HepG2 (cell line): ENCODE measurements around the gene UTRN. TPM values are rescaled to one million over a fixed set of nuclear protein-coding genes. Genes with fewer than 3 reads are reported as not detected.

ENCODE experiments used
- FOXP1 ChIP-seq, 2 experiments: fragments of 450-650 bp in 1 of 2; IDR thresholded peaks; 2 replicates each; pipeline ENCODE4 v1.6.1; 2017 to 2018; ENCODE audit warnings: antibody characterized with exemption in 1 of 2
- SATB2 ChIP-seq: sonication (generic); formaldehyde crosslinking; IDR thresholded peaks from 2 replicates; pipeline ENCODE4 v1.5.0; 2020; ENCODE audit warnings: missing genetic modification reagents
- ZBTB49 ChIP-seq: sonication (generic); formaldehyde crosslinking; IDR thresholded peaks from 2 replicates; pipeline ENCODE4 v1.4.0; 2020; ENCODE audit warnings: missing genetic modification reagents, borderline replicate concordance
- ZBTB8A ChIP-seq: sonication (generic); formaldehyde crosslinking; IDR thresholded peaks from 2 replicates; pipeline ENCODE4 v1.4.0; 2020; ENCODE audit warnings: mild to moderate bottlenecking, low read depth, missing genetic modification reagents, borderline replicate concordance
- ZNF326 ChIP-seq: sonication (generic); formaldehyde crosslinking; IDR thresholded peaks from 2 replicates; pipeline ENCODE4 v1.4.0; 2020; ENCODE audit warnings: missing genetic modification reagents, borderline replicate concordance
- ZNF460 ChIP-seq: sonication (generic); formaldehyde crosslinking; IDR thresholded peaks from 2 replicates; pipeline ENCODE4 v1.5.1; 2020; ENCODE audit warnings: missing genetic modification reagents, mild to moderate bottlenecking, borderline replicate concordance
- ZNF569 ChIP-seq: sonication (generic); formaldehyde crosslinking; IDR thresholded peaks from 2 replicates; pipeline ENCODE4 v1.5.0; 2020; ENCODE audit warnings: mild to moderate bottlenecking, missing genetic modification reagents, moderate library complexity, borderline replicate concordance
- ZNF710 ChIP-seq: sonication (generic); formaldehyde crosslinking; IDR thresholded peaks from 2 replicates; pipeline ENCODE4 v1.5.0; 2020; ENCODE audit warnings: mild to moderate bottlenecking, missing genetic modification reagents, borderline replicate concordance
- polyA plus RNA-seq, 8 experiments: library from polyadenylated mRNA; depleted of rRNA in 3 of 8; stranded (reverse) in 7 of 8; unstranded in 1 of 8; fragments of >200 nt; fragmentation: Illumina TruSeq in 4 of 8; extraction: Trizol in 4 of 8; gene quantifications; 2 replicates each; pipeline versions ENCODE4 v1.2.1 to v1.2.3, GENCODE V29; 2011 to 2016; ENCODE audit warnings: low read depth in 4 of 8, missing spikeins in 1 of 8, mixed read lengths in 1 of 8; ENCODE audit not compliant: insufficient read depth in 1 of 8
- total RNA-seq, 5 experiments: library from RNA; depleted of rRNA; stranded (reverse); fragments of >200 nt; fragmentation: Illumina TruSeq; extraction: Trizol; gene quantifications; 2 replicates each; pipeline ENCODE4 v1.2.3, GENCODE V29; 2016; ENCODE audit warnings: low read depth in 1 of 5
- TF ChIP-seq, protein P1 (sequence below): sonication (generic); formaldehyde crosslinking; IDR thresholded peaks from 2 replicates; pipeline ENCODE4 v1.9.0; 2021; ENCODE audit warnings: mild to moderate bottlenecking, missing genetic modification reagents
- TF ChIP-seq, protein P2 (sequence below): sonication (generic); formaldehyde crosslinking; IDR thresholded peaks from 2 replicates; pipeline ENCODE4 v1.4.0; 2020; ENCODE audit warnings: missing genetic modification reagents, borderline replicate concordance
- TF ChIP-seq, protein P3 (sequence below): sonication (generic); formaldehyde crosslinking; conservative IDR thresholded peaks from 2 replicates; pipeline ENCODE4 v1.4.0; 2020; ENCODE audit warnings: missing genetic modification reagents

UTRN gene
- total and polyA plus RNA-seq, 2 of the 13 experiments (the other 11 are each of a cell fraction or from before 2014, with no cell fraction given): 102 to 116 TPM

GRCh38 chr6:144321839-144322591 is 36.9 kb downstream of the UTRN start (continued):
- TF ChIP-seq, protein P1, sequence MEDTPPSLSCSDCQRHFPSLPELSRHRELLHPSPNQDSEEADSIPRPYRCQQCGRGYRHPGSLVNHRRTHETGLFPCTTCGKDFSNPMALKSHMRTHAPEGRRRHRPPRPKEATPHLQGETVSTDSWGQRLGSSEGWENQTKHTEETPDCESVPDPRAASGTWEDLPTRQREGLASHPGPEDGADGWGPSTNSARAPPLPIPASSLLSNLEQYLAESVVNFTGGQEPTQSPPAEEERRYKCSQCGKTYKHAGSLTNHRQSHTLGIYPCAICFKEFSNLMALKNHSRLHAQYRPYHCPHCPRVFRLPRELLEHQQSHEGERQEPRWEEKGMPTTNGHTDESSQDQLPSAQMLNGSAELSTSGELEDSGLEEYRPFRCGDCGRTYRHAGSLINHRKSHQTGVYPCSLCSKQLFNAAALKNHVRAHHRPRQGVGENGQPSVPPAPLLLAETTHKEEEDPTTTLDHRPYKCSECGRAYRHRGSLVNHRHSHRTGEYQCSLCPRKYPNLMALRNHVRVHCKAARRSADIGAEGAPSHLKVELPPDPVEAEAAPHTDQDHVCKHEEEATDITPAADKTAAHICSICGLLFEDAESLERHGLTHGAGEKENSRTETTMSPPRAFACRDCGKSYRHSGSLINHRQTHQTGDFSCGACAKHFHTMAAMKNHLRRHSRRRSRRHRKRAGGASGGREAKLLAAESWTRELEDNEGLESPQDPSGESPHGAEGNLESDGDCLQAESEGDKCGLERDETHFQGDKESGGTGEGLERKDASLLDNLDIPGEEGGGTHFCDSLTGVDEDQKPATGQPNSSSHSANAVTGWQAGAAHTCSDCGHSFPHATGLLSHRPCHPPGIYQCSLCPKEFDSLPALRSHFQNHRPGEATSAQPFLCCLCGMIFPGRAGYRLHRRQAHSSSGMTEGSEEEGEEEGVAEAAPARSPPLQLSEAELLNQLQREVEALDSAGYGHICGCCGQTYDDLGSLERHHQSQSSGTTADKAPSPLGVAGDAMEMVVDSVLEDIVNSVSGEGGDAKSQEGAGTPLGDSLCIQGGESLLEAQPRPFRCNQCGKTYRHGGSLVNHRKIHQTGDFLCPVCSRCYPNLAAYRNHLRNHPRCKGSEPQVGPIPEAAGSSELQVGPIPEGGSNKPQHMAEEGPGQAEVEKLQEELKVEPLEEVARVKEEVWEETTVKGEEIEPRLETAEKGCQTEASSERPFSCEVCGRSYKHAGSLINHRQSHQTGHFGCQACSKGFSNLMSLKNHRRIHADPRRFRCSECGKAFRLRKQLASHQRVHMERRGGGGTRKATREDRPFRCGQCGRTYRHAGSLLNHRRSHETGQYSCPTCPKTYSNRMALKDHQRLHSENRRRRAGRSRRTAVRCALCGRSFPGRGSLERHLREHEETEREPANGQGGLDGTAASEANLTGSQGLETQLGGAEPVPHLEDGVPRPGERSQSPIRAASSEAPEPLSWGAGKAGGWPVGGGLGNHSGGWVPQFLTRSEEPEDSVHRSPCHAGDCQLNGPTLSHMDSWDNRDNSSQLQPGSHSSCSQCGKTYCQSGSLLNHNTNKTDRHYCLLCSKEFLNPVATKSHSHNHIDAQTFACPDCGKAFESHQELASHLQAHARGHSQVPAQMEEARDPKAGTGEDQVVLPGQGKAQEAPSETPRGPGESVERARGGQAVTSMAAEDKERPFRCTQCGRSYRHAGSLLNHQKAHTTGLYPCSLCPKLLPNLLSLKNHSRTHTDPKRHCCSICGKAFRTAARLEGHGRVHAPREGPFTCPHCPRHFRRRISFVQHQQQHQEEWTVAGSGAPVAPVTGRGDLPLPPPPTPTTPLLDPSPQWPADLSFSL (CRISPR knock-in tag): no peak
- no peak for TF ChIP-seq SATB2 (CRISPR knock-in tag)
- no peak for TF ChIP-seq ZNF569 (CRISPR knock-in tag)
- TF ChIP-seq FOXP1 (IDR thresholded peaks at IDR 0.05): no peak
- TF ChIP-seq FOXP1 (CRISPR knock-in tag; IDR thresholded peaks at IDR 0.05): peak; percentile 48; the same call in 1 of the 2 replicates
- TF ChIP-seq, protein P2, sequence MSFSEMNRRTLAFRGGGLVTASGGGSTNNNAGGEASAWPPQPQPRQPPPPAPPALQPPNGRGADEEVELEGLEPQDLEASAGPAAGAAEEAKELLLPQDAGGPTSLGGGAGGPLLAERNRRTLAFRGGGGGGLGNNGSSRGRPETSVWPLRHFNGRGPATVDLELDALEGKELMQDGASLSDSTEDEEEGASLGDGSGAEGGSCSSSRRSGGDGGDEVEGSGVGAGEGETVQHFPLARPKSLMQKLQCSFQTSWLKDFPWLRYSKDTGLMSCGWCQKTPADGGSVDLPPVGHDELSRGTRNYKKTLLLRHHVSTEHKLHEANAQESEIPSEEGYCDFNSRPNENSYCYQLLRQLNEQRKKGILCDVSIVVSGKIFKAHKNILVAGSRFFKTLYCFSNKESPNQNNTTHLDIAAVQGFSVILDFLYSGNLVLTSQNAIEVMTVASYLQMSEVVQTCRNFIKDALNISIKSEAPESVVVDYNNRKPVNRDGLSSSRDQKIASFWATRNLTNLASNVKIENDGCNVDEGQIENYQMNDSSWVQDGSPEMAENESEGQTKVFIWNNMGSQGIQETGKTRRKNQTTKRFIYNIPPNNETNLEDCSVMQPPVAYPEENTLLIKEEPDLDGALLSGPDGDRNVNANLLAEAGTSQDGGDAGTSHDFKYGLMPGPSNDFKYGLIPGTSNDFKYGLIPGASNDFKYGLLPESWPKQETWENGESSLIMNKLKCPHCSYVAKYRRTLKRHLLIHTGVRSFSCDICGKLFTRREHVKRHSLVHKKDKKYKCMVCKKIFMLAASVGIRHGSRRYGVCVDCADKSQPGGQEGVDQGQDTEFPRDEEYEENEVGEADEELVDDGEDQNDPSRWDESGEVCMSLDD (CRISPR knock-in tag): no peak
- TF ChIP-seq, protein P3, sequence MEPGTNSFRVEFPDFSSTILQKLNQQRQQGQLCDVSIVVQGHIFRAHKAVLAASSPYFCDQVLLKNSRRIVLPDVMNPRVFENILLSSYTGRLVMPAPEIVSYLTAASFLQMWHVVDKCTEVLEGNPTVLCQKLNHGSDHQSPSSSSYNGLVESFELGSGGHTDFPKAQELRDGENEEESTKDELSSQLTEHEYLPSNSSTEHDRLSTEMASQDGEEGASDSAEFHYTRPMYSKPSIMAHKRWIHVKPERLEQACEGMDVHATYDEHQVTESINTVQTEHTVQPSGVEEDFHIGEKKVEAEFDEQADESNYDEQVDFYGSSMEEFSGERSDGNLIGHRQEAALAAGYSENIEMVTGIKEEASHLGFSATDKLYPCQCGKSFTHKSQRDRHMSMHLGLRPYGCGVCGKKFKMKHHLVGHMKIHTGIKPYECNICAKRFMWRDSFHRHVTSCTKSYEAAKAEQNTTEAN: no peak
- no peak for TF ChIP-seq ZNF326 (CRISPR knock-in tag)
- no peak for TF ChIP-seq ZNF710 (CRISPR knock-in tag)
- TF ChIP-seq ZBTB8A: no peak
- TF ChIP-seq ZNF460: no peak
- no peak for TF ChIP-seq ZBTB49 (CRISPR knock-in tag)
